Stimulated activated memory B cell treated with anti-CD40 and anti-IgM and Interleukin-4, amounts not matched to agents 10 μg/mL and 1 μg/mL and 100 μg/mL, for 72 hours (primary cell): ENCODE data around the gene ATP1A1.

Source experiments
- ATAC-seq: fragments of 150-1000 bp; cut with Tn5 transposase; 2 replicates; pipeline ENCODE4 v1.10.0; 2021
- H3K27ac Mint-ChIP-seq: one replicate; pipeline ENCODE4 v1.8.0; 2022; ENCODE audit warnings: mild to moderate bottlenecking, mixed read lengths
- H3K27me3 Mint-ChIP-seq: one replicate; pipeline ENCODE4 v1.8.0; 2022; ENCODE audit warnings: mixed read lengths
- H3K36me3 Mint-ChIP-seq: one replicate; pipeline ENCODE4 v1.8.0; 2022; ENCODE audit warnings: mixed read lengths
- H3K4me1 Mint-ChIP-seq: one replicate; pipeline ENCODE4 v1.8.0; 2022; ENCODE audit warnings: mixed read lengths
- H3K4me3 Mint-ChIP-seq: one replicate; pipeline ENCODE4 v1.8.0; 2022; ENCODE audit warnings: mild to moderate bottlenecking, moderate library complexity, mixed read lengths
- H3K9me3 Mint-ChIP-seq: one replicate; pipeline ENCODE4 v1.8.0; 2022; ENCODE audit warnings: mixed read lengths

ATP1A1 gene

DNA sequence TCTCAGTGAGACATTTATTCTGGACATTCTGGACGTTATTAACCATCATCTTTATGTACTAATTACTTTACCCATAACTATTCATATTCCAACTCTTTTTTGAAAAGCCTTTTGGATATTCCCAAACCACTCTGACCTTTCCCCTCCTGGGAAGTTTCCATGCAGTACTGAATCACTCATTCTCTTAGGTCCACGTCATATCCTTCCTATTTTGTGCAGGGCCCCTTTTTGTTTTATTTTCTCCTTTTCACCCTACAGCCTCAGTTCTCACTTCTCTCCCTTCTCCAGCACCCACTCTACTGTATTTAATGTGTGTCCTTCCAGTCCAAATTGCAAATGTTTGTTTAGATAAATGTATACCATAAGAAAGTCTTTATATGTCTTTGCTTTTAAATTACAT is 16.4 kb upstream of the ATP1A1 start:
- H3K4me3 Mint-ChIP-seq, result no peak overlapping the region
- no peak overlapping the region for H3K27ac Mint-ChIP-seq
- no peak for ATAC-seq
- H3K36me3 Mint-ChIP-seq, result no peaks in the 10 kb centered on the region
- no peaks in the 10 kb centered on the region for H3K27me3 Mint-ChIP-seq
- peaks cover 13% of the 10 kb centered on the region for H3K4me1 Mint-ChIP-seq
- no peaks in the 10 kb centered on the region for H3K9me3 Mint-ChIP-seq

DNA sequence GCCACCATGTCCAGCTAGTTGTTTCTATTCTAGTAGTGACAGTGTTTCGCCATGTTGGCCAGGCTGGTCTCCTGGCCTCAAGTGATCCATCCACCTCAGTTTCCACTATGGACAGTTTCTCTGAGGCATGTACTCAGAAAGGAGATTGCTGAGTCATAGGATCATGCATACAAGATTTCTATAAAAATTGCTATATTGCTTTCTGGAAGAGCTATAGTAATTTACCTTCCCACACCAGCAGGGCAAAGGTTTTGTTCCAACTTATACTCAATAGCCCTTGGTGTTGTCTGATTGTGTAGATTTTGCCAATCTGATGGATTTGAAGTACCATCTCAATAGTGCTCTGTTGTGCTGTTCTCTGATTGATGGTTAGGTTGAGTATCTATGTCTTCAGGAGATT is 15.6 kb upstream of the ATP1A1 start:
- Mint-ChIP-seq H3K36me3 (no peaks in the 10 kb centered on the region), H3K4me1 (peaks cover 9% of the 10 kb centered on the region), H3K4me3 (no peak overlapping the region), H3K27ac (no peak overlapping the region), H3K9me3 (no peaks in the 10 kb centered on the region), H3K27me3 (no peaks in the 10 kb centered on the region)
- no peak for ATAC-seq

DNA sequence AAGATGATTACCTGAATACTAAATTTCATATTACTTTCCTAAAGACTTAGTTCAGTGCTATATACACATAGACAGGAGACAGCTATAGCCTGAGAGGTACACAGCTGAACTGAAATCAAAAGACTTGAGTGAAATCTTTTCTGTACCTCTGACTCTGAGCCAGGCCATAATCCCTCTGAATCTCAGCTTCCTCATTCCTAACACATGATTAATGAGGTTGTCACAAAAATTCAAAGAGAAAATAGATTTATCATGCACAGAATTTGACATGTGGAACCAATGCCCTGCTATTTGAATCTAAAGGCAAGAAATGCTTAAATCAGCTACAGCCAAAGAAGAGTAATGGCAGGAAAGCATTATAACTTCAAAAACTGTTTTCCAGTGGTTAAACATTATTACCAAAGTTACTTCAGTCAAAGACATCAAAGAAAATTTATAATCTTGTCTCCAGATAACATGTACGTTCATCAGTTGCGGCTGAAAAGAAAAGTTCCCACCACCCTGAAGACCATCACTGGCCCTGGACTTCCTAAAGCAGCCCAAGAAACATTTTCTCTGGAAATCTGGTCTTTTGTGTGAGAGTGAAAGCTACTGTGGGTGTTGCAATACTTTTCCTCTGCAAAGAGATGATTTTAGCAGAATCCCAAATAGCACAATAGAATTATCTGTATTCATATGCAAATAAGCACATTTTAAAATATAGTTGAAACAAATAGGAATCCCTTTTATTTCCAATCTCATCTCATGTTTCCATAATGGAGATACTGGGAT is 13.8 kb upstream of the ATP1A1 start:
- Mint-ChIP-seq H3K36me3 (no peaks in the 10 kb centered on the region), H3K27me3 (no peaks in the 10 kb centered on the region), H3K4me1 (peaks cover 9% of the 10 kb centered on the region), H3K27ac (no peak overlapping the region), H3K9me3 (no peaks in the 10 kb centered on the region), H3K4me3 (no peak overlapping the region)
- ATAC-seq, result no peak

DNA sequence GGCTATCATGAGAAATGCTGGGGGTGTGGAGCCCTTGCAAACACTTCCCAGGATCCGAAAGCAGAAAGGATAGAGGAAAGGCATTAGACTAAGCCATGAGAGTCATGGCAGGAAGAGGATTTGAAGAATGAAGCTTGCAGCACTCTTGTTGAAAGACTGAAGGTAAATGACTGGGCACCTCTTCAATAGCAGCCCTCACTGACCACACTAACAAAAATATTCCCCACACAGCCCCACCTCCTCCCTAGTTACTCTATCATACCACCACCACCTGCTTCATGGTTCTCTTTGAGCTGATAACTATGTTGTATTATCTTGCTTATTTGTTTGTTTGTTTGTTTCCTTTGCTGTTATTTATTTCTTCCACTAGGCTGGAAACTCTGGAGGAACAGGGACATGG is 13.2 kb upstream of the ATP1A1 start:
- Mint-ChIP-seq H3K27me3 (no peaks in the 10 kb centered on the region), H3K4me1 (peaks cover 9% of the 10 kb centered on the region), H3K36me3 (no peaks in the 10 kb centered on the region), H3K27ac (no peak overlapping the region), H3K9me3 (no peaks in the 10 kb centered on the region), H3K4me3 (no peak overlapping the region)
- ATAC-seq, result no peak

DNA sequence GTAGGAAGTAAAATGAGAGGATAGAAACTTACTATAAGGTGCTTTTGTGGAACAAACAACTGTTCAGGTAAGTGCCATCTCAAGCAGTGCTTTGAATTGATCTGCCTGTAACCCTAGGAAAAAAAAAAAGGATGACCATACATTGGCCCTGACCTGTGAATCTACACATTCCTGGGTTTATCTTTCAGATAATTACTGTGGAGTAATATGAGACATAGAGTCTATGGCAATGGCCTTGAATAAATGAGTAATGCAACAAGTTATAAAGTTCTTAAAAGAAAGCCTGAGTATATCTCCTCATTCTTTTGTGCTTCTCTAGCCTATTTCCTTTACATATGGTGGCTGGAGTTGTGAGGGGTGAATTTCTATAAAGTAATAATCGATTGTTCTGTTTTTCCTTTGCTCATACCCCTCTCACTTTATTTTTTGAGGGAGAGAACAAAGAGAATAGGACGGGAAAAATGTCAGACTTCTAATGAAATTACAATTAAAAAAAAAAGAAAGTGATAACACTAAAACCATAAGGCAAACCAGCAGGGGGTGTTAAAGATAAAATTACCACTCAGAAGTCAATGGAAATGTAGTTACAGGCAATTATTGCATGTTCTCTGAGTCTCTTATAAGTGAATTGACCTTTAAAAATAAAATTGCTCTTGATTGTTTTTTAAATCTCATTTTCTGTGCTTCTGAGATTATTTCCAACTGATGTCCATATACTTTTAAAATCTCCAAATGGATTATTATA is 12.4 kb upstream of the ATP1A1 start:
- H3K27ac Mint-ChIP-seq, result no peak overlapping the region
- H3K4me1 Mint-ChIP-seq, result peaks cover 9% of the 10 kb centered on the region
- H3K9me3 Mint-ChIP-seq, result no peaks in the 10 kb centered on the region
- H3K36me3 Mint-ChIP-seq, result no peaks in the 10 kb centered on the region
- ATAC-seq, result no peak
- no peaks in the 10 kb centered on the region for H3K27me3 Mint-ChIP-seq
- H3K4me3 Mint-ChIP-seq, result no peak overlapping the region

DNA sequence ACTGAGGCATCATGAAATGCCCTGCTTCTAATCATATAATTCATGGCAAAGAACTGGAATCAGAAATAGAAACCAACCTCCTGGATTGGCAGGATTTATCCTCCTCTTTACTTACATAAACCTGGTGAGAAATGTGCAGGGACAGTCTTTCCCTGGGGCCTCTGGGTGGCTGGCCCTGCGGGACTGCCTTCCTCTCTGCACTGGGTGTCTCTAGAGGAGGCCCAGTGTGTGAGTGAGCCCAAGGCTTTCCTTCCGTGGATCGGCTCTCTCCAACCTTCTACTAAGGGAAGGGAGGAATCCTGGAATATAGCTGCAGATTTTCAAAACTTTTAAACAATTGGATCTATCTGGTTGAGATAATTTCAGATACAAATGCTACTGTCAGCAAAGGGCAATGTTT is 11.4 kb upstream of the ATP1A1 start:
- Mint-ChIP-seq H3K4me1 (peaks cover 7% of the 10 kb centered on the region), H3K9me3 (no peaks in the 10 kb centered on the region), H3K27me3 (peaks cover 2% of the 10 kb centered on the region), H3K4me3 (no peak overlapping the region), H3K36me3 (no peaks in the 10 kb centered on the region), H3K27ac (no peak overlapping the region)
- ATAC-seq, result no peak

DNA sequence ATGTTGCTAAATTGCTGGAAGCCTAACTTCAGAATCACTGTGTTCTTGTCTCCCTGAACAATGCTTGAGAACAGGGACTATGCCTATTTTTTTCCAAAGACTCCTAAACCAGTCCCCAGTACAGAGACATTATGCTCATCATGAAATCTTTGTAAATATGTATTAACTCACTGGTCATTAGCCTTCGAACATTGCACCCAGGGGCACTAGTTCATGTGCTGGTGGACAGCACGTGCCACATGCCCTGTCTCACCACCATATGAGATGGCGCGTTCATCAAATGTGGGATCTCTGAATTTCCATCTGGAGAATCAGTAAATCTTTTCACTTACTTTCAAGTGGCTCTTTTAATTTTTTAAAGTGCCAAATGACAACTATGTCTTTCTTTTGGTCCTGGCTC is 11.0 kb upstream of the ATP1A1 start:
- H3K27ac Mint-ChIP-seq, result no peak overlapping the region
- no peaks in the 10 kb centered on the region for H3K9me3 Mint-ChIP-seq
- no peak for ATAC-seq
- H3K4me3 Mint-ChIP-seq, result no peak overlapping the region
- H3K36me3 Mint-ChIP-seq, result no peaks in the 10 kb centered on the region
- H3K27me3 Mint-ChIP-seq, result peaks cover 6% of the 10 kb centered on the region
- peaks cover 3% of the 10 kb centered on the region for H3K4me1 Mint-ChIP-seq

DNA sequence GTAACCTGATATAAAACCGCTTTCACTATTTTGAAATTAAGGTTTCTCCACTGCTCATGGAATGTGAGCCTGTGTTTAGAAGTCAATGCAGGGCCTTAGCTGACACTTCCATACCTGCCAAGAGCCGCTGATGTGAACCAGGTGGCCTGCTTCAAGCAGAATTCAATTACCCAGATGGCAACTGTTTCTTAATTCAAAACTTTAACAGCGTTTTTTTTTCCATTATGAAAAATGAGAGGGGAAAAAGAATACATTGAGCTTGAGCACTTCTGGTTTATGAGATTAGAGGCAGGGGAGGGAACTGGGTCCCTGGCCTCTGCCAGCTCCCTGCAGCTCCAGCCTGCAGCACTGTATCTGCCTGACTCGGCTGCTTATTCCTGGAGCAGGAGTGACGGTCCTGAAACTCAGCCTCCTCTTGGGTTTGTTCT is 7.7 kb upstream of the ATP1A1 start:
- no peak for ATAC-seq
- Mint-ChIP-seq H3K36me3 (no peaks in the 10 kb centered on the region), H3K4me3 (no peak overlapping the region), H3K27ac (no peak overlapping the region), H3K9me3 (no peaks in the 10 kb centered on the region), H3K27me3 (peaks cover 15% of the 10 kb centered on the region), H3K4me1 (no peaks in the 10 kb centered on the region)

DNA sequence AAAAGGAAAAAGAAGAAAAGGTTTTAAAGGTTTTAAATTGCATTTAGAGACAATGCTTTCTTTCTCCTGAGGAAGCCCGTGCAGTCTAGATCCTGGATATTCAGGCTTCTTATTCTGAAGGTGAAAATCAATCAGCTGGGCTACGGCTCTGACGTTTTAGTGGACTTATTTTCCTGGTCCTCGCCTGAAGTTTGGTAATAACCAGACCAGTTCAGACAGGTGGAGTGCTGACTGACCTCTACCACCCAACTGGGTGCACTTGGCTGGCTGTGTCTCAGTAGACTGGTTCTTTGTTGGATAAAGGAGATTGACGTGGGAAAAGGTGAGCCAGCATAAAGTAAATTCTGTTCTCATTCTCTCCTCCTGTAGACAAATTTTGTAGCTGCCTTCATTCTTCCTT is 7.2 kb upstream of the ATP1A1 start:
- Mint-ChIP-seq H3K27ac (no peak overlapping the region), H3K36me3 (no peaks in the 10 kb centered on the region), H3K27me3 (peaks cover 15% of the 10 kb centered on the region), H3K9me3 (no peaks in the 10 kb centered on the region), H3K4me1 (no peaks in the 10 kb centered on the region), H3K4me3 (no peak overlapping the region)
- ATAC-seq, result no peak

DNA sequence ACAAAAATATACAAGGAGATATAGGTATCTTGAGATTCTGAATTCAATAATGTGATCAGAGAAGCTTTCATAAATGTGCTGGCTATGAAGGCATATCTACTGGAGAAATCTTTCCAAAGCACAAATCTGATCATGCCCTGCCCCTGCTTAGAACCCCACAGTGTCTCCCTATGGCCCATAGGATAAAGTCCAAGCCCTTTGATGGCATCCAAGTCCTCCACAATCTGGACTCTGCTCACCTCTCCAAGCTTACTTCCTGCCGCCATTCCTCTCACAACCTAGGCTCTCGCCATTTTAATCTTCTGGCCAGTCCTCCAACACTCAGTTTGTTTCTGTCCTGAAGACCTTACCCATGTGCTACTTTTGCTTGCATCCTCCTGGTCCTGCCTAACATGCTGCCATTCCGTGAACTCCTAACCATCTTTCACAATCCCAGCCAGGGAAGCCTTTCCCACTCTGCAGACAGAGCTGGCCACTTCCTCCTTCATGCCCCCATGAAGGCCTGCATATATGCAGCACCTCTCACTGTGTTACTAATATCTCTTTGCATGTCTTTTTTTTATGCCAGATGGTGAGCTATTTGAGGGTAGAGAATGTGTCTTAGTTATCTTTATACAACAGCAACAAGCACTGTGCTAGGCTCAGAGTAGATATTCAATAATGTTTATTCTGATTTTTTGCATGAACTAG is 5.6 kb upstream of the ATP1A1 start:
- no peak overlapping the region for H3K27ac Mint-ChIP-seq
- no peak overlapping the region for H3K4me3 Mint-ChIP-seq

DNA sequence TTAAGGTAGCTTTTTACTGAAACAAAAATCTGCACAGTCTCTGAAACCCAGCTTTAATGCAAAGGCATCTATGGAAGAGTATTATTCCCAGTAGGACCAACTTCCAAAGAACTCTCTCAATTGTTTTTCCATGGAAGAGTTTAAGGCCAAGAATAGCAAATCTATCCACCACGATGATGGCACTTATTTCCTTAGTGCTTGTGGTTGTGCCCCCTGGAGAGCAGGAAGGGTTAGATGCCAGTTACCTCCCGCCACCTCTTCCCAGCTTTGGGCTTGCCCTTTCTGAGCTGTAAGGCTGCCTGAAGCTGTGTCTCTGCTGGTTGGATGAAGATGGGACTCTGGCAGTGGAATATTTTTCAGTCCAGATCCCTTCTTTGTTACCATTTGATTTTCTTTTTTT is 4.8 kb upstream of the ATP1A1 start:
- Mint-ChIP-seq H3K27ac (no peak overlapping the region), H3K4me3 (no peak overlapping the region)

More for the DNA sequence above, 5.6 kb upstream of the ATP1A1 start:
- Mint-ChIP-seq H3K4me1 (no peaks in the 10 kb centered on the region), H3K27me3 (peaks cover 15% of the 10 kb centered on the region), H3K36me3 (no peaks in the 10 kb centered on the region), H3K9me3 (no peaks in the 10 kb centered on the region)
- ATAC-seq, result no peak

DNA sequence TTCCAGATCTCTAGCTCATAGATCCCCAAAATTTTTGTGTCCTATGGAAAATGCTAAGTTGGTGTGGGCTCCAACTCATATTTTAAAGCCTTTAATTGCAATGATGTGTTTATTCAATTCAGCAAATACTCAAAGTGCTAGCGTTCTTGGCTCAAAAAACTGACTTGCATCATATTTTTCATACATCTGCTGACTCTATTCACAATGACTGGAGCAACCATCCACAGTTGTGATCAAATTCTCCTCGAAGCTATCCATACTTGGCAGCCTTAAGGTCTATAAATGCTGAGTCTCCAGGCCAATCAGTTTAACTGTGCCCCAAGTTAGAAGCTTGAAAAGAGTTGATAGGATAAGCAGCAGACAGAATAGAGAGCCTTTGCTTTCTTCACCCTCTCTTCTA is 2.9 kb upstream of the ATP1A1 start:
- Mint-ChIP-seq H3K27me3 (peaks cover 15% of the 10 kb centered on the region), H3K36me3 (no peaks in the 10 kb centered on the region), H3K9me3 (no peaks in the 10 kb centered on the region), H3K27ac (no peak overlapping the region), H3K4me1 (peaks cover 13% of the 10 kb centered on the region), H3K4me3 (no peak overlapping the region)
- no peak for ATAC-seq

More for the DNA sequence above, 4.8 kb upstream of the ATP1A1 start:
- no peak for ATAC-seq
- H3K27me3 Mint-ChIP-seq, result peaks cover 15% of the 10 kb centered on the region
- no peaks in the 10 kb centered on the region for H3K4me1 Mint-ChIP-seq
- H3K9me3 Mint-ChIP-seq, result no peaks in the 10 kb centered on the region
- no peaks in the 10 kb centered on the region for H3K36me3 Mint-ChIP-seq

DNA sequence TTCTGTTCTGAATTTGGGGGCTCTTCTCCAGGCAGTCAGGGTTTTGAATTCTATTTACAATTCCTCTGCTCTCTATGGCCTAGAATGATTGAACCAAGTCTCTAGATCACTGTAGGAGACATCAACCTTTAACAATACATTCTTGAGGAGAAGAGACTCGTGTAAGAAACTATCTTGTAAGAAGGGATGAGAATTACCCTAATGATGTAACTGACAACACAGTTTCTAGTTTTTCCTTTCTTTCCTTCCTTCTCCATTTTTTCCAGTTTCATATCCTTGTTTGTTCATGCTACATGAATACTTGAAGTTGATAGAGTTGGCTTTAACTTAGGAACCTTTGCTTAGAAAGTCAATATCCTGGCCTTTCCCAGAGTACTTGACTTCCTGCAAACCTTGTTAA is 1.3 kb upstream of the ATP1A1 start:
- Mint-ChIP-seq H3K4me3 (peak overlapping the region; percentile 96), H3K27ac (no peak overlapping the region), H3K27me3 (peaks cover 12% of the 10 kb centered on the region), H3K36me3 (no peaks in the 10 kb centered on the region), H3K9me3 (no peaks in the 10 kb centered on the region), H3K4me1 (peaks cover 28% of the 10 kb centered on the region)
- ATAC-seq, result no peak

DNA sequence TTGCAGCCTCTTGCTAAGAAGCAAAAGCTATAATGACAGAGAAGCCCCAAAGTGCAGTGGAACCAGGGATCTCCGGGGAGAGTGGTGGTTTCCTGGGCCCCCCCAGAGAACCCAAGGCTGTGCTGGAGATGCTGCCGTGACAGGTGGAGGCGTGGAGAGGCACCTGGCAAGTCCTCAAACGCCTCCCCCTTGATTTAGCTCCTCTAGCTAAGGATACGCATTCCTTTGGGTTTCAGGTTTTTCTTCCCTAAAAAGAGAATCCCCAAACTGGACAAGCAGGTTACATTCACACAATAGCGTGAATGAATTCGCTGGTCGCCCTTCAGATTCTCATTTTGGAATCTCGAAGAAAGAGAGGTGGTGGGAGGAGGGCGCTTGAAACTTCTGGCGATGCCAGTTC is 853 bp upstream of the ATP1A1 start:
- Mint-ChIP-seq H3K4me3 (peak overlapping the region; percentile 96), H3K27me3 (peaks cover 7% of the 10 kb centered on the region), H3K36me3 (no peaks in the 10 kb centered on the region), H3K4me1 (peaks cover 31% of the 10 kb centered on the region), H3K9me3 (no peaks in the 10 kb centered on the region), H3K27ac (peak overlapping the region; percentile 82)
- ATAC-seq, result no peak

DNA sequence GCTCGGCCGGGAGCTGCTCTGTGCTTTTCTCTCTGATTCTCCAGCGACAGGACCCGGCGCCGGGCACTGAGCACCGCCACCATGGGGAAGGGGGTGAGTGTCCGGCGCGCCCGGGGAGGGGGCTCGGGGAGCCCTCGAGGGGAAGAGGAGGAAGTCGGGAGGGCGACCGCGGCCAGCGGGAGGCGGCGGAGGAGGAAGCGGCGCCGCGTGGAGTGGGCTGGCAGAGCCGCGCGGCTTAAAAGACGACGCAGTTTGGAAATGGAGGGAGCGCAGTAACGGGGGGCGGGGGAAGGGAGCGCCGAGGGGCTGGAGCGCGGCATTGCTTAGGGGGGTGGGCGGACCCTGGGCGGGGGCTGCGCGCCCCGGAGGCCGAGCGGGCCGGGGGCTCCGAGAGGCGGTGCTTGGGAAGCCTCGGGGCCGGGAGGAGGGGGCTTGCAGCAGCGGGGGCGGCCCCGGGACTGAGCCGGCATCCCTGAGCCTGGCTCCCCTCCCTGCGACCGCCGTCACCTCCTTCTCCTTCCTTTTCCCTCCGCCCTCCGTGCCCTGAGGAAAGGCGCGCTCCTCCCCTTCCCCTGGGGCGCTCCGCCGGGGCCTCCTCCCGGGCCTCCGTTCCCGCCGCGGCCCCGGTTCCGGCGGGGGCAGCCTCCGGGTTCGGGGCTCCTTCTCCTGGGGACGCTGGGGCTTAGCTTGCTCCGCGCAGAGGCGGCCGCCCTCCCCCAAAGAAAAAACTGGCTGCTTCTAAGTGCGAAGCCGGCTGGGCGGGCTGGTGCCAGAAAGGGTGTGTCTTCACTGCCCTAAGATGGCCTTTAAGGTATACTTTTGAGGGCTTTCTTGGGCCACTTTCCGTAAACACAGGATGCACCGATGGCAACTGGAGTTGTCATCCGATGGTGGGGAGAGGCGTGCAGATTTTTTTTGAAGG is 648 bp downstream of the ATP1A1 start:
- peak; percentile 48 for ATAC-seq
- no peaks in the 10 kb centered on the region for H3K36me3 Mint-ChIP-seq
- peak overlapping the region; percentile 82 for H3K27ac Mint-ChIP-seq
- H3K9me3 Mint-ChIP-seq, result no peaks in the 10 kb centered on the region
- H3K27me3 Mint-ChIP-seq, result no peaks in the 10 kb centered on the region
- peak overlapping the region; percentile 96 for H3K4me3 Mint-ChIP-seq
- peaks cover 46% of the 10 kb centered on the region for H3K4me1 Mint-ChIP-seq
